Measurements from ENCODE around the gene EVI5L.

- TF ChIP-seq POLR2A (IDR thresholded peaks at IDR 0.05) (no peak), CTCF (IDR thresholded peaks at IDR 0.05) (no peak)
These were observed 805 bp downstream of the EVI5L start for GRCh38 chr19:7830823-7831222.
